GM12878 (cell line): ENCODE results near the gene RPS23. TPM values are rescaled to one million over a fixed set of nuclear protein-coding genes. Genes with fewer than 3 reads are reported as not detected.

Experiments
- ATAC-seq: fragments of 200-7000 bp; cut with Tn5 transposase; 3 replicates; pipeline ENCODE4 v1.9.1; 2020; ENCODE audit warnings: mild to moderate bottlenecking, moderate library complexity
- BruUV-seq: library from RNA; stranded (reverse); fragments of 400-500 nt; replicated peaks from 2 replicates; lab custom pipeline; 2021; lab: Mats Ljungman, UMichigan
- CTCF ChIA-PET: fragments of 300-600 bp; sonication (Branson Sonifier 250); formaldehyde crosslinking; extraction: SDS; loops from one replicate; lab custom pipeline; 2021; ENCODE audit warnings: inconsistent platforms; lab: Yijun Ruan, JAX
- POLR2A ChIA-PET: fragments of 350-600 bp; formaldehyde crosslinking; extraction: SDS; loops from one replicate; lab custom pipeline; 2021; ENCODE audit warnings: inconsistent platforms; lab: Charles Lee
- RAD21 ChIA-PET: fragments of 300-600 bp; sonication (Branson Sonifier 250); formaldehyde crosslinking; loops from one replicate; lab custom pipeline; 2023; ENCODE audit warnings: antibody characterized with exemption; ENCODE audit not compliant: unreplicated experiment; lab: Charles Lee
- SMC1A ChIA-PET: fragments of 300-600 bp; sonication (Branson Sonifier 250); formaldehyde crosslinking; loops from one replicate; lab custom pipeline; 2023; ENCODE audit not compliant: unreplicated experiment, uncharacterized antibody; lab: Charles Lee
- DNase-seq: peaks from one replicate; pipeline ENCODE4 v3.0.0-alpha.2; 2011; ENCODE audit warnings: low read depth, low spot score
- FAIRE-seq: peaks from 3 replicates; lab custom pipeline; 2011; peaks lifted over from hg19 to GRCh38; lab: Jason Lieb, UNC
- H2AFZ ChIP-seq: 2 replicates; pipeline ENCODE4 v1.6.0; 2011; ENCODE audit warnings: low read depth, low read length, control low read depth; ENCODE audit not compliant: control insufficient read depth
- H3K27ac ChIP-seq: 2 replicates; pipeline ENCODE4 v1.5.1; 2011; ENCODE audit warnings: control low read depth; ENCODE audit not compliant: control insufficient read depth, insufficient read depth
- H3K27me3 ChIP-seq, 2 experiments: replicated peaks in 1 of 2; 2 replicates each; pipeline versions ENCODE4 v1.6.0 to v1.6.1; 2011; ENCODE audit warnings: low read length in 1 of 2; ENCODE audit not compliant: control insufficient read depth in 2 of 2, insufficient read depth in 2 of 2
- H3K36me3 ChIP-seq, 2 experiments: 2 replicates each; pipeline ENCODE4 v1.5.1; 2011; ENCODE audit warnings: low read length in 1 of 2; ENCODE audit not compliant: control insufficient read depth in 2 of 2, insufficient read depth in 2 of 2
- H3K4me1 ChIP-seq: 2 replicates; pipeline ENCODE4 v1.6.1; 2011; ENCODE audit warnings: mild to moderate bottlenecking, low read length, moderate library complexity, mixed read lengths; ENCODE audit not compliant: control insufficient read depth, insufficient read depth
- H3K4me2 ChIP-seq: 2 replicates; pipeline ENCODE4 v1.6.0; 2011; ENCODE audit warnings: control low read depth; ENCODE audit not compliant: control insufficient read depth, insufficient read depth
- H3K4me3 ChIP-seq: fragments of 200-600 bp; sonication (generic); 2 replicates; pipeline ENCODE4 v1.5.1; 2016
- H3K79me2 ChIP-seq: 2 replicates; pipeline ENCODE4 v1.6.0; 2011; ENCODE audit warnings: low read length; ENCODE audit not compliant: control insufficient read depth, insufficient read depth
- H3K9ac ChIP-seq: 2 replicates; pipeline ENCODE4 v1.8.0; 2011; ENCODE audit warnings: low read length, control low read depth, mixed read lengths; ENCODE audit not compliant: control insufficient read depth, insufficient read depth
- H3K9me3 ChIP-seq: replicated peaks from 3 replicates; pipeline ENCODE4 v1.5.1; 2011; ENCODE audit warnings: mild to moderate bottlenecking, low read length; ENCODE audit not compliant: control insufficient read depth, insufficient read depth
- H4K20me1 ChIP-seq: 2 replicates; pipeline ENCODE4 v1.6.0; 2011; ENCODE audit not compliant: control insufficient read depth, insufficient read depth
- ATF2 ChIP-seq: IDR thresholded peaks from 2 replicates; pipeline ENCODE4 v1.6.1; 2012; ENCODE audit warnings: low read length, inconsistent platforms
- ATF3 ChIP-seq: IDR thresholded peaks from 2 replicates; pipeline ENCODE4 v1.6.1; 2011; ENCODE audit warnings: low read depth, mild to moderate bottlenecking, low read length, moderate library complexity, borderline replicate concordance; ENCODE audit errors: extremely low read depth
- CBX3 ChIP-seq: fragments of 200-600 bp; sonication (generic); IDR thresholded peaks from 2 replicates; pipeline ENCODE4 v1.6.1; 2016; ENCODE audit warnings: low read depth, borderline replicate concordance
- MLLT1 ChIP-seq: fragments of 450-650 bp; IDR thresholded peaks from 2 replicates; pipeline ENCODE4 v1.6.1; 2016; ENCODE audit warnings: mild to moderate bottlenecking
- MTA2 ChIP-seq: fragments of 450-650 bp; IDR thresholded peaks from 2 replicates; pipeline ENCODE4 v1.6.1; 2016; ENCODE audit warnings: low read depth, mild to moderate bottlenecking, moderate library complexity
- POLR2A ChIP-seq: IDR thresholded peaks from 2 replicates; pipeline ENCODE4 v1.6.1; 2011; ENCODE audit warnings: low read depth, mild to moderate bottlenecking, low read length
- TCF12 ChIP-seq: IDR thresholded peaks from 2 replicates; pipeline ENCODE4 v1.6.1; 2011; ENCODE audit warnings: low read depth, mild to moderate bottlenecking, low read length
- WGBS: methylation state at CpG from one replicate; pipeline ENCODE4 v1.1.6; 2016; ENCODE audit warnings: low lambda C conversion rate; ENCODE audit not compliant: insufficient replicate concordance, insufficient coverage; ENCODE audit errors: missing lambda C conversion rate; 5-methylcytosine and 5-hydroxymethylcytosine counted together
- in situ Hi-C: fragments of 300-500 bp; cut with MboI; formaldehyde crosslinking; loops from 9 replicates; pipeline ENCODE4 v1.14.3; 2018; ENCODE audit warnings: mixed read lengths
- intact Hi-C: fragments of 100-400 bp; cut with micrococcal nuclease; formaldehyde crosslinking; loops from one replicate; pipeline ENCODE4 v1.14.2; 2022; ENCODE audit not compliant: unreplicated experiment
- polyA plus RNA-seq, 11 experiments: library from polyadenylated mRNA; depleted of rRNA in 4 of 11; unstranded in 6 of 11; stranded (reverse) in 5 of 11; fragments of >200 nt; fragmentation: Nextera tagmentation in 4 of 11; fragmentation: Illumina TruSeq in 1 of 11; extraction: Ambion mirVana in 4 of 11; extraction: Trizol in 1 of 11; gene quantifications; 1 replicate in 1 of 11; 2 replicates in 10 of 11; pipeline versions ENCODE4 v1.2.1 to v1.2.3, GENCODE V29; 2011 to 2016; ENCODE audit warnings: inconsistent platforms in 2 of 11, missing spikeins in 2 of 11, low read depth in 1 of 11
- total RNA-seq, 4 experiments: library from RNA; depleted of rRNA in 3 of 4; stranded (reverse); fragments of >200 nt in 3 of 4; fragmentation: Illumina TruSeq in 1 of 4; extraction: Trizol in 1 of 4; gene quantifications; 2 replicates each; pipeline versions ENCODE4 v1.2.1 to v1.2.3, GENCODE V29; 2013 to 2021
- TF ChIP-seq, protein P1 (sequence below): fragments of 450-650 bp; formaldehyde crosslinking; IDR thresholded peaks from 2 replicates; pipeline ENCODE4 v1.5.0; 2022; ENCODE audit warnings: mild to moderate bottlenecking, missing genetic modification characterization
- TF ChIP-seq, protein P2 (sequence below): IDR thresholded peaks from 2 replicates; pipeline ENCODE4 v1.6.1; 2011; ENCODE audit warnings: mild to moderate bottlenecking, low read depth, low read length, moderate library complexity; ENCODE audit not compliant: insufficient replicate concordance

RPS23 gene
- total and polyA plus RNA-seq, 10 of the 15 experiments (the other 5 are each of a cell fraction or from before 2014, with no cell fraction given), result 2,489 to 8,145 (median 5,256) TPM

DNA sequence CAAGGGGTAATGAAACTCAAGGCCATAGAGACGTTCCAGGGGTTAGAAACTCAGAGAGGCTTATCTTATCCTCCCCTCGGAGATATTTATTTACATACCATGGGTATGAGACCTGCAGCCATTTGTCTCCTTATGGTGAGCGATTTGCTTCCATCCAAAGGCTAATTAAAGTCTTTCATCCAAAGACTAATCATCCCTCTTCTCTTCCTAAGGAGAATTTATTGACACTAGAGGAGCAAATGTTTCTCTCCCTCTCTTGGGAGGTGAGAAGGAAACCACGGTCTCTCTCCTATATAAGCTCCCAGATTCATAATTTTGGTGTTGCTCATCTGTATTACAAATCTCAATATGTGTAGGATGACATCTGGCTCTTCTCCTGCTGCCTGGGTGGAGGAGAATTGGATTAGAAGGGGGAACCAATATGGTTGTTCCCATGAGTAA, 31.0 kb upstream of the RPS23 start:
- no peak overlapping the region for H3K4me3 ChIP-seq
- H4K20me1 ChIP-seq, result no peaks in the 10 kb centered on the region
- intact Hi-C loops, result no loop called here
- H3K4me1 ChIP-seq, result no peaks in the 10 kb centered on the region
- no peaks in the 10 kb centered on the region for H3K27me3 ChIP-seq
- ChIA-PET RAD21 (no interaction called here), SMC1A (no interaction called here), POLR2A (no interaction called here), CTCF (no interaction called here)
- TF ChIP-seq ATF2, result no peak
- TF ChIP-seq POLR2A, result no peak
- TF ChIP-seq MTA2, result no peak
- TF ChIP-seq CBX3, result no peak
- TF ChIP-seq, protein P1, sequence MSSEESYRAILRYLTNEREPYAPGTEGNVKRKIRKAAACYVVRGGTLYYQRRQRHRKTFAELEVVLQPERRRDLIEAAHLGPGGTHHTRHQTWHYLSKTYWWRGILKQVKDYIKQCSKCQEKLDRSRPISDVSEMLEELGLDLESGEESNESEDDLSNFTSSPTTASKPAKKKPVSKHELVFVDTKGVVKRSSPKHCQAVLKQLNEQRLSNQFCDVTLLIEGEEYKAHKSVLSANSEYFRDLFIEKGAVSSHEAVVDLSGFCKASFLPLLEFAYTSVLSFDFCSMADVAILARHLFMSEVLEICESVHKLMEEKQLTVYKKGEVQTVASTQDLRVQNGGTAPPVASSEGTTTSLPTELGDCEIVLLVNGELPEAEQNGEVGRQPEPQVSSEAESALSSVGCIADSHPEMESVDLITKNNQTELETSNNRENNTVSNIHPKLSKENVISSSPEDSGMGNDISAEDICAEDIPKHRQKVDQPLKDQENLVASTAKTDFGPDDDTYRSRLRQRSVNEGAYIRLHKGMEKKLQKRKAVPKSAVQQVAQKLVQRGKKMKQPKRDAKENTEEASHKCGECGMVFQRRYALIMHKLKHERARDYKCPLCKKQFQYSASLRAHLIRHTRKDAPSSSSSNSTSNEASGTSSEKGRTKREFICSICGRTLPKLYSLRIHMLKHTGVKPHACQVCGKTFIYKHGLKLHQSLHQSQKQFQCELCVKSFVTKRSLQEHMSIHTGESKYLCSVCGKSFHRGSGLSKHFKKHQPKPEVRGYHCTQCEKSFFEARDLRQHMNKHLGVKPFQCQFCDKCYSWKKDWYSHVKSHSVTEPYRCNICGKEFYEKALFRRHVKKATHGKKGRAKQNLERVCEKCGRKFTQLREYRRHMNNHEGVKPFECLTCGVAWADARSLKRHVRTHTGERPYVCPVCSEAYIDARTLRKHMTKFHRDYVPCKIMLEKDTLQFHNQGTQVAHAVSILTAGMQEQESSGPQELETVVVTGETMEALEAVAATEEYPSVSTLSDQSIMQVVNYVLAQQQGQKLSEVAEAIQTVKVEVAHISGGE, result no peak
- TF ChIP-seq ATF3, result no peak
- TF ChIP-seq, protein P2, sequence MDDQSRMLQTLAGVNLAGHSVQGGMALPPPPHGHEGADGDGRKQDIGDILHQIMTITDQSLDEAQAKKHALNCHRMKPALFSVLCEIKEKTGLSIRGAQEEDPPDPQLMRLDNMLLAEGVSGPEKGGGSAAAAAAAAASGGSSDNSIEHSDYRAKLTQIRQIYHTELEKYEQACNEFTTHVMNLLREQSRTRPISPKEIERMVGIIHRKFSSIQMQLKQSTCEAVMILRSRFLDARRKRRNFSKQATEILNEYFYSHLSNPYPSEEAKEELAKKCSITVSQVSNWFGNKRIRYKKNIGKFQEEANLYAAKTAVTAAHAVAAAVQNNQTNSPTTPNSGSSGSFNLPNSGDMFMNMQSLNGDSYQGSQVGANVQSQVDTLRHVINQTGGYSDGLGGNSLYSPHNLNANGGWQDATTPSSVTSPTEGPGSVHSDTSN, result no peak
- no peak for TF ChIP-seq MLLT1
- no peak for TF ChIP-seq TCF12
- BruUV-seq, result no TSS peak
- in situ Hi-C loops, result no loop called here
- no peak for DNase-seq
- H3K36me3 ChIP-seq, result no peaks in the 10 kb centered on the region
- 99% methylated on average over 4 of the region's 4 CpGs for WGBS
- FAIRE-seq, result peak; percentile 47
- no peak overlapping the region for H3K27ac ChIP-seq
- H3K9me3 ChIP-seq, result no peaks in the 10 kb centered on the region; the same call in 2 of the 3 replicates
- no peak for ATAC-seq
- no peak overlapping the region for H3K4me2 ChIP-seq
- no peaks in the 10 kb centered on the region for H3K79me2 ChIP-seq
- H2AFZ ChIP-seq, result no peak overlapping the region
- H3K9ac ChIP-seq, result no peak overlapping the region
